Measurements from ENCODE around the gene KIF19.

DNA sequence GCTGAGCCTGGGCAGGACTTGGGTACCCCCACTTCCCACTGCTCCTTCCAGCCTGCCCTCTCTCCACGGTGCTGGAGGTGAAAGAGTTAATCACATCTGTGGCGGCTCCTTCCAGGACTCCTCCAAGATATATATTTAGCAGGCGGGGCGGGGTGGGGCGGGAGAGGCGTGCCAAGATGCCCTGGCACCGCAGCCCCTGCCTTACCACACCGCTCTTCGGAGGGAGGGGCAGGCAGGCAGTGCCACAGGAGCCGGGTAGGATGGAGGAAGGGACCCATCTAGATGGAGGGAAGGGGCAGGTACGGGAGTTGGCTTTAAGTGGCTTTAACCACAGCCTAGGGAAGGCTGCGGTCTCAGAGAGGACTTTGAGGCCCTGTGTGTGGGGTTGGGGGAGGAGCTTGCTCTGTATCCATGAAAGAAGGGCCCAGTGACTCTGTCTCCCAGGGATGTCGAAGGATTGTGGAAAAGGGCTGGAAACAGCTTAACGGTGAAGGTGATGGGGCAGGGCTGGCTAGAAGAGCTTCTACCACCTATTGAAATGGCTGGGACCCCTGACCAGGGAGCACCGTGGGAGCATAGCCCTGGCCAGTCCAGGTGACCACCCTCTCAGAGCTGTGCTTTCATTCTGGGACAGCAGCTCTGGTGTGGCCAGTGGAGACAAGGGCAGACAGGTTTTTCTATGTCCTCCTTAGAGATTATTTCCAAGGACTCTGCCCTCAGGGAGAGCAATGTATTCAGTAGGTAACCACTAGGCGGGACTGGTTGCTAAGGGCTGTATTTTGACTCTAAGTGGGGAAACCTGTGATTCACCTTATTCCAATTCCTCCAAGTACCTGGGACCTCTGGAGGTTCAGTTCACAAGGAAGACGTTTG is 54.3 kb downstream of the KIF19 start:
- TF ChIP-seq, protein P1, sequence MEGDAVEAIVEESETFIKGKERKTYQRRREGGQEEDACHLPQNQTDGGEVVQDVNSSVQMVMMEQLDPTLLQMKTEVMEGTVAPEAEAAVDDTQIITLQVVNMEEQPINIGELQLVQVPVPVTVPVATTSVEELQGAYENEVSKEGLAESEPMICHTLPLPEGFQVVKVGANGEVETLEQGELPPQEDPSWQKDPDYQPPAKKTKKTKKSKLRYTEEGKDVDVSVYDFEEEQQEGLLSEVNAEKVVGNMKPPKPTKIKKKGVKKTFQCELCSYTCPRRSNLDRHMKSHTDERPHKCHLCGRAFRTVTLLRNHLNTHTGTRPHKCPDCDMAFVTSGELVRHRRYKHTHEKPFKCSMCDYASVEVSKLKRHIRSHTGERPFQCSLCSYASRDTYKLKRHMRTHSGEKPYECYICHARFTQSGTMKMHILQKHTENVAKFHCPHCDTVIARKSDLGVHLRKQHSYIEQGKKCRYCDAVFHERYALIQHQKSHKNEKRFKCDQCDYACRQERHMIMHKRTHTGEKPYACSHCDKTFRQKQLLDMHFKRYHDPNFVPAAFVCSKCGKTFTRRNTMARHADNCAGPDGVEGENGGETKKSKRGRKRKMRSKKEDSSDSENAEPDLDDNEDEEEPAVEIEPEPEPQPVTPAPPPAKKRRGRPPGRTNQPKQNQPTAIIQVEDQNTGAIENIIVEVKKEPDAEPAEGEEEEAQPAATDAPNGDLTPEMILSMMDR (IDR thresholded peaks at IDR 0.05): peak in 3 of 6 experiments; percentile 71 to 78 (median 74)
- TF ChIP-seq POLR2A (IDR thresholded peaks at IDR 0.05): peak in 1 of 2 donors; percentile 9
